ENCODE results near the gene MCF2L. TPM values are rescaled to one million over a fixed set of nuclear protein-coding genes. Genes with fewer than 3 reads are reported as not detected.

The MCF2L gene
- total RNA-seq, 1 experiment from 2014 or later, result 3.0 TPM

- in situ Hi-C loops (cut with HindIII; ENCODE audit: low pct_unique_long_range_greater_than_20kb, low sequenced_read_pairs), result no loop called here
Observed at GRCh38 chr13:113117911-113118260, 148.9 kb downstream of the MCF2L start.

DNA sequence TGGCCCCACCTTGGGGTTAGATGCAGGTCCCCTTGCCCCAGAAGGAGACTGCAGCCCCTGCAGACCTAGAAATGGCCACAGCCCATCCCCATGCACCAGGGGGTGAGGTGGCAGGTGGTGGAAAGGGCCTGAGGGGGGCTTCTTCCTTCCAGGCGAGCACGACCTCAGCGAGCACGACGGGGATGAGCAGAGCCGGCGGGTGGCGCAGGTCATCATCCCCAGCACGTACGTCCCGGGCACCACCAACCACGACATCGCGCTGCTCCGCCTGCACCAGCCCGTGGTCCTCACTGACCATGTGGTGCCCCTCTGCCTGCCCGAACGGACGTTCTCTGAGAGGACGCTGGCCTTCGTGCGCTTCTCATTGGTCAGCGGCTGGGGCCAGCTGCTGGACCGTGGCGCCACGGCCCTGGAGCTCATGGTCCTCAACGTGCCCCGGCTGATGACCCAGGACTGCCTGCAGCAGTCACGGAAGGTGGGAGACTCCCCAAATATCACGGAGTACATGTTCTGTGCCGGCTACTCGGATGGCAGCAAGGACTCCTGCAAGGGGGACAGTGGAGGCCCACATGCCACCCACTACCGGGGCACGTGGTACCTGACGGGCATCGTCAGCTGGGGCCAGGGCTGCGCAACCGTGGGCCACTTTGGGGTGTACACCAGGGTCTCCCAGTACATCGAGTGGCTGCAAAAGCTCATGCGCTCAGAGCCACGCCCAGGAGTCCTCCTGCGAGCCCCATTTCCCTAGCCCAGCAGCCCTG, 149.4 kb downstream of the MCF2L start:
- in situ Hi-C loops (cut with HindIII; ENCODE audit: low pct_unique_long_range_greater_than_20kb, low sequenced_read_pairs), result no loop called here
- no peak for DNase-seq (ENCODE audit: low read depth)

More at GRCh38 chr13:113117911-113118260, 148.9 kb downstream of the MCF2L start:
- DNase-seq (ENCODE audit: low read depth), result no peak

DNA sequence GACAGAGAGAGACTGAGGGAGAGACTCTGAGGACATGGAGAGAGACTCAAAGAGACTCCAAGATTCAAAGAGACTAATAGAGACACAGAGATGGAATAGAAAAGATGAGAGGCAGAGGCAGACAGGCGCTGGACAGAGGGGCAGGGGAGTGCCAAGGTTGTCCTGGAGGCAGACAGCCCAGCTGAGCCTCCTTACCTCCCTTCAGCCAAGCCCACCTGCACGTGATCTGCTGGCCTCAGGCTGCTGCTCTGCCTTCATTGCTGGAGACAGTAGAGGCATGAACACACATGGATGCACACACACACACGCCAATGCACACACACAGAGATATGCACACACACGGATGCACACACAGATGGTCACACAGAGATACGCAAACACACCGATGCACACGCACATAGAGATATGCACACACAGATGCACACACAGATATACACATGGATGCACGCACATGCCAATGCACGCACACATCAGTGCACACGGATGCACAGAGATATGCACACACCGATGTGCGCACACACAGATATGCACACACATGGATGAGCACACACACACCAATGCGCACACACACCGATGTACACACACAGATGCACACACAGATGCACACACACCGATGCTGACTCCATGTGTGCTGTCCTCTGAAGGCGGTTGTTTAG, 150.3 kb downstream of the MCF2L start:
- in situ Hi-C loops (cut with HindIII; ENCODE audit: low pct_unique_long_range_greater_than_20kb, low sequenced_read_pairs), result no loop called here
- no peak for DNase-seq (ENCODE audit: low read depth)

- in situ Hi-C loops (cut with HindIII; ENCODE audit: low pct_unique_long_range_greater_than_20kb, low sequenced_read_pairs), result no loop called here
Observed at GRCh38 chr13:113119822-113120189, 150.8 kb downstream of the MCF2L start.

DNA sequence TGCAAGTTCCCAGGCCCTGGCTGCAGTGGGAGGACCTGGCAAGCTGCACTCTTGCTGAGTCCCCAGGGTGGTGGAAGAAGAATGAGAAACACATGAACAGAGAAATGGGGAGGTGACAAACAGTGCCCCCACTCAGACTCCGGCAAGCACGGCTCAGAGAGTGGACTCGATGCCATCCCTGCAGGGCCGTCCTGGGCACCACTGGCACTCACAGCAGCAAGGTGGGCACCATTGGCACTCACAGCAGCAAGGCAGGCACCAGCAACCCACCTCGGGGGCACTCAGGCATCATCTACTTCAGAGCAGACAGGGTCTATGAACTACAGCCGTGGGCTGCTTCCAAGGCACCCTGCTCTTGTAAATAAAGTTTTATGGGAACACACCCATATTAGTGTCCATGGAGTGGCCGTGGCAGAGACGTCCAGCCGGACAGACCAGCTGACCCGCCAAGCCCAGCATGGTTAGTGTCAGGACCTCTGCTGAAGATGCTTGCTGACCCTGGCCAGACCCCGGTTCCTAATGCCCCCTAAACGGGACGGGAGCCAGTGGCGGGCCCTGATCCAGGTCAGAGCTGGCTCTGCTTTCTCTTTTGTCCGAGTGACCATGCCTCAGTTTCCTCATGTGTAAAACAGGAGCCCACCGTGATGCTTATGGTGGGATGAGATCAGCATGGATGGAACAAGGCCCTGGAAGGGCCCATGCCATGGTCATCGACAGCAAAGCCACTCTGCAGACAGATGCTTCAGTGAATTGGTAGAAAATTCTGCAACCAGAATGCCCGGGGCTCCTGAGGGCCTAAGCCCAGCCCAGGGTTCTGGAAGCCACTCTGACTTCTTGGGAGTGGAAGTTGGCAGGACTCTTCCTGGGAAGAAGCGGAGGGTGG, 151.5 kb downstream of the MCF2L start:
- in situ Hi-C loops (cut with HindIII; ENCODE audit: low pct_unique_long_range_greater_than_20kb, low sequenced_read_pairs), result no loop called here
- DNase-seq (ENCODE audit: low read depth), result no peak

More at GRCh38 chr13:113119822-113120189, 150.8 kb downstream of the MCF2L start:
- no peak for DNase-seq (ENCODE audit: low read depth)

DNA sequence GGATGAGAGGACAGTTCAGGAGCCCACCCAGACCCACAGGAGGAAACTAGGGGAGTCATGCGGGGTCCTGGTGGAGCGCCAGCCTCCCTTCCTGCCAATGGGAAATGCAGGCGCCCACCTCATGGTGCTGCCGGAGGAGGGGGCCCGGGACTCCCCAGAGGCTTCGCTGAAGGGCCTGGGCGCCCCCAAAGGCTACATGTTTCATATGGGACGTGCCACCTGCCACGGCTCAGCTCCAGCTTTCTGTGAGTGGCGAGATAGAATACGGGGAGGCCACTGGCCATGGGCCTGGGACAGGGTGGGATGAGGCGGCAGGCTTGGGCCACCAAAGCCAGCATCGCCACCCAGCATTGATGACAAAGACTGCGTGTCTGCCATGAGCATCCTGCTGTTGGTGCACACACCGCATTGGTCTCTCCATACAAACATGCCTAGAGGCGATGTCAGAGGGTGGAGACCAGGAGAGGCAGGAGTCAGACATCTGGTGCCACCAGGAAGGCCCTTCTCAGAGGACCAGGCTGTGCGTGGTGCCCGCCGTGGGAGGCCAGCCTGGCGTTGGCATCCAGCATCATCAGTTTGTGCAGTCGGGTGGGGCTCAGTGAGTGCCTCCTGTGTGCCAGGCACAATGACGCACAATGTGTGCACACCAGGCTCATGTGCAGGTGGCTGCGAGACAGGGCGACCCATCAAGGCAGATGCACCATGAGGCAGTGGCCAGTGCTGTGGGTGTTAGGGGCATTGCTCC, 152.3 kb downstream of the MCF2L start:
- in situ Hi-C loops (cut with HindIII; ENCODE audit: low pct_unique_long_range_greater_than_20kb, low sequenced_read_pairs), result no loop called here
- no peak for DNase-seq (ENCODE audit: low read depth)

GRCh38 chr13:113121928-113122471, 153.0 kb downstream of the MCF2L start:
- DNase-seq (ENCODE audit: low read depth), result no peak
- in situ Hi-C loops (cut with HindIII; ENCODE audit: low pct_unique_long_range_greater_than_20kb, low sequenced_read_pairs), result no loop called here

- no peak for DNase-seq (ENCODE audit: low read depth)
- in situ Hi-C loops (cut with HindIII; ENCODE audit: low pct_unique_long_range_greater_than_20kb, low sequenced_read_pairs), result no loop called here
Observed at GRCh38 chr13:113122550-113123225, 153.7 kb downstream of the MCF2L start, which contains the start of gene F10. F10 (plus strand) TSS chr13:113122799; CDS start chr13:113122856, 57 bp downstream.

- no peak for DNase-seq (ENCODE audit: low read depth)
- in situ Hi-C loops (cut with HindIII; ENCODE audit: low pct_unique_long_range_greater_than_20kb, low sequenced_read_pairs), result no loop called here
Observed at GRCh38 chr13:113123226-113124201, 154.5 kb downstream of the MCF2L start.

DNA sequence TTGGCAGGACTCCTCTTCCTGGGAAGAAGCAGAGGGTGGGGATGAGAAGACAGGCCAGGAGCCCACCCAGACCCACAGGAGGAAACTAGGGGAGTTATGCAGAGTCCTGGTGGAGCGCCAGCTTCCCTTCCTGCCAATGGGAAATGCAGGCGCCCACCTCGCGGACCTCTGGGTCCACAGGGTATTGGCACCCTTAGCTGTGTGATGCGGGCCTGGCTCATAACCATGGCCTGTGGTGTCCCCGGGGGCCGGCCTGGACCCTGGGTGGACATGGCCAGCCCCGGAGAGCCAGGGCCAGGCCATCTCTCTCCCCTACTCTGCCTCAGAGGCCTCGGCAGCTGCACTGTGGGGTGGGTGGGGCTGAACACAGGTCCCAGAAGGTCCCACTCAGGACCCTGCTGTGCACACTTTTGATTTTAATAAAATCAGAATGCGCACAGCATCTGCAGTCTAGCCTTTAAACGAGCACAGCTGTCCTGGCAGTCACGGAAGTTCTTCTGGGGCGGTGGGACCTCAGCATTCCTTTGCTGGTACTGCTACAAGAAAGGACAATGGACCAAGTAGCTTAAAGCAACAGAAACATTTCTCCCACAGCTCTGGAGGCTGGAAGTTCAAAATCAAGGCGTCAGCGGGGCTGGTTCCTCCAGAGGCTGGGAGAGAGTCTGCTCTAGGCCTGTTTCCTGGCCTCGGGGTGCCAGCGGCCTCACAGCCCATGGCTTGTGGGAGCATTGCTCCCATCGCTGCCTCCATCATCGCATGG, 155.4 kb downstream of the MCF2L start:
- in situ Hi-C loops (cut with HindIII; ENCODE audit: low pct_unique_long_range_greater_than_20kb, low sequenced_read_pairs), result no loop called here
- DNase-seq (ENCODE audit: low read depth), result no peak

- in situ Hi-C loops (cut with HindIII; ENCODE audit: low pct_unique_long_range_greater_than_20kb, low sequenced_read_pairs), result no loop called here
- no peak for DNase-seq (ENCODE audit: low read depth)
Observed at GRCh38 chr13:113125506-113126264, 156.7 kb downstream of the MCF2L start.

DNA sequence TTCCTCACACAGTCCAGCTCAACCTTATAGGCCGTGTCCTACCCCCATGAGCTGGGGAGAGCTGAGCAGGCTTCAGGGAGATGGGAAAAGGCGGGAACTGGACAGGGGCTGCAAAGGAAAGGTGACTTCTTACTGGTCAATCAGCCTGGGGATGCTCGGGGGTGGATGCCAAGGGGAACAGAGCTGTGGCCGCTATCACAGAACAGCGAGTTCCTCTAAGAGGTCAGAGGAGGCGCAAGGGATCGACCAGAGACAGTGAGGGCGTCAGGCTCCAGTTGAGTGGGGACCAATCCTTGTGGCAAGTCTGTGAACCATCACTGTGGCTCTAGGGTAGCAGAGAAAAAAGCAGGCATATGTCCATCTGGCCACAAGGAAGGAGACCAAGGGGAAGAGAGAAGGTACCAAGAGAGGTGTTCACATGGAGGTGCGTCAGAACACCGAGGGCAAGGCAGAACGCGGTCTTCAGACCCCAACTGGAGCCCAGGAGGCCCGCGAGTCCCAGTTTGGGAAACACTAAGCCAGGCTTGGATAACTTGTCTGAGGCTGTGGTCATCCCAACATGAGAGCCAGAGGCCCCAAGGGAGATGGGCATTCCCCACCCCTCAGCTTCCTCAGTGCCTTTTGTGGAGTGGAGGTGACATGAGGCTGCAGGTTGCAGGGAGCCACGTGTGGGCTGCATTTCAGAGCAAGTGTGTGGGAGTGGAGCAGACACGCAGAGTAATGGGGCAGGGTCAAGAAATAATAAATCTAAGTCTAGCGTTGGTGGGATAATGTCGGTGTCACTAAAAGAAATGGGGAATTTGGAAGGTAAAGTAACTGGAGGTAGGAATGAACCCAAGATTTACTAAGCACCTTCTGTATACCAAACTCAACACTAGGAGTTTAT, 157.5 kb downstream of the MCF2L start:
- no peak for DNase-seq (ENCODE audit: low read depth)
- in situ Hi-C loops (cut with HindIII; ENCODE audit: low pct_unique_long_range_greater_than_20kb, low sequenced_read_pairs), result no loop called here

DNA sequence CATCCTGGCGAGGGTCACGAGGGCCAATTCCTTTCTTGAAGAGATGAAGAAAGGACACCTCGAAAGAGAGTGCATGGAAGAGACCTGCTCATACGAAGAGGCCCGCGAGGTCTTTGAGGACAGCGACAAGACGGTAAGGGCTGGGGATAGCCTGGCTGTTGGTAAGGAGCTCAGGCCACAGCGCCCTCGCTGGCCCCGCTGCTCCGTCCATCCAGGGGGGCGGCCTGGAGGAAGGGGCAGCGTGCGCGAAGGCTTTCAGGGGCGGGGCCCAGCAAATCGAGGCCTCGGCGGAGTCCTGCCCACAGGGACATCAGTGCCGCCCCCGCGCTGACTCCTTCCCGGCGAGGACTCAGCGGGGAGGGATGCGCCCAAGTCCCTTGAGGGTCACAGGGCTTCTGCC, 160.5 kb downstream of the MCF2L start:
- in situ Hi-C loops (cut with HindIII; ENCODE audit: low pct_unique_long_range_greater_than_20kb, low sequenced_read_pairs), result no loop called here
- no peak for DNase-seq (ENCODE audit: low read depth)

All from Caki2 (cell line).